GM12875 (cell line): ENCODE measurements around the gene DLG5.

ENCODE experiments used
- H3K4me3 ChIP-seq: one replicate; pipeline ENCODE4 v1.5.1; 2011; ENCODE audit warnings: low read depth, low read length, control low read depth
- CTCF ChIP-seq: IDR thresholded peaks from 2 replicates; pipeline ENCODE4 v1.5.1; 2011; ENCODE audit warnings: low read depth, mild to moderate bottlenecking, control low read depth, inconsistent platforms, low read length, moderate library complexity, borderline replicate concordance; ENCODE audit not compliant: insufficient read depth

Gene DLG5

DNA sequence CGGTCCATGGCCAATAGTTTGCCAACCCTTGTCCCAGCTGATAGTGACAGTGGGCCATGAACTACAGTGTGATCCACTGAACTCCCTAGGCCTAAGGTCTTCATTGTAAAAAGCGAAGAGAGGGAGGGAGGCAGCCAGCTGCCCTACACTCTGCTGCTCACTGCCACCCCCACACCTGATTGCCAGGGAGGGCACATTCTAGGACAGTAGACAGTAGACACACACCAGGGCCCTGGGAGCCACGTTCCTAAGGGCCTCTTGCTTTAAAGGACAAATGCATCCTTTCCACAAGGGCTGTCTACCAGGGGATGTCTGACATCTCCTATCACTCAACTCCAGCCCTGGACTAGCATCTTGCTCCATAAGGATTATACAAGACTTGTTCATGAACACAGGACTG lies 122.2 kb downstream of the DLG5 start:
- H3K4me3 ChIP-seq = no peak overlapping the region
- no peak for TF ChIP-seq CTCF

DNA sequence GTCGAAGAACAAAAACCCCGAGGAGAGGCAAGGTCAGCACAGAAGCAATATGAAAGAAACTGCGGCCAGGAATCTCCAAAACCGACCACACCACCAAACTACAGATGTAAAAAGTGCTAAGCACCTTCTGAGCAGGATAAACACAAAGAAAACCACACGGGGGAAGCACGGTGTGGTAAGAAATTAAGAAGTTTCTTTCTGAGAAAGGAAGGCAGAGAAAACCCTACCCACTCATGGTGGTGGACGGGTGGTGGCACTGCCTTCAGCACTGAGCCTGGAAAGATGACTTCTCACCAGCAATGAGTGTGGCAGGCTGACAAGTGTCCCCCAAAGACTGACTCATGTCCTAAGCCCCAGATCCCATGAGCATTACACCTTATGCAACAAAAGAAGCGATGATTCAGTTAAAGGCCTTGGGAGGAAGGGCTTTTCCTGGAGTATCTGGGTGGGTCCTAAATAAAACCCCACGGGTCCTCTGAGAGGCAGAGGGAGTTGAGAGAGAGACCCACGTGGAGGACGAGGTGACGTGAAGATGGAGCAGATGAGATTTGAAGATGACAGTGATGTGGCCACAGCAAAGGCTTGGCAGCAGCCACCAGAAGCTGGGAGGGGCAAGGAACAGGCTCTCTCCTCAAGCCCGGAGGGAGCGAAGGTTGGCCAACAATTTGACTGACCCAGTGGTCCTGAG lies 124.9 kb downstream of the DLG5 start:
- H3K4me3 ChIP-seq = no peak overlapping the region
- TF ChIP-seq CTCF = no peak

DNA sequence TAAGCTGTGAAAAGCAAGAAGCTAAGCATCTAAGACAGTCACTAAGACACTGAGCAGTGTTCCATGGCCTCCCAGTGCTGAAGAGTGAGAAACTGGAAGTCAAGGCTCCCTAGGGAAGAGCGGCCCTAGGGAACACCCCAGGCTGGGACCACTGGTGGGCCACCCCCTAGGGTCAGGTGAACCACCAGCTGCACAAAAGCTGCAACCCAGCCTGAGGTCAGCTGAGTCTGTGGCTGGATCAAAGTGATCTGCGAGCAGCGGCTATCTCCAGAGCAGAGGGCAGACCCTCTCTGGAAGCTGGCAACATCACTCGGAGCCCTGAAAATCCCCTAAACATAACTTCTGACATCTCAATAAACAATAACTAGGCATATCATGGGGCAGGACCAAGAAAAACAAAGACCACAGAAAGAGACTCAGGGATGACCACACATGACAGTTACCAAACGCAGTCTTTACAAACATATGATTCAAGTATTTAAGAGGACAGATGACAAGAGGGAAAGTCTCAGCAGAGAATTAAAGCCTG lies 125.8 kb downstream of the DLG5 start:
- no peak overlapping the region for H3K4me3 ChIP-seq
- TF ChIP-seq CTCF = no peak

DNA sequence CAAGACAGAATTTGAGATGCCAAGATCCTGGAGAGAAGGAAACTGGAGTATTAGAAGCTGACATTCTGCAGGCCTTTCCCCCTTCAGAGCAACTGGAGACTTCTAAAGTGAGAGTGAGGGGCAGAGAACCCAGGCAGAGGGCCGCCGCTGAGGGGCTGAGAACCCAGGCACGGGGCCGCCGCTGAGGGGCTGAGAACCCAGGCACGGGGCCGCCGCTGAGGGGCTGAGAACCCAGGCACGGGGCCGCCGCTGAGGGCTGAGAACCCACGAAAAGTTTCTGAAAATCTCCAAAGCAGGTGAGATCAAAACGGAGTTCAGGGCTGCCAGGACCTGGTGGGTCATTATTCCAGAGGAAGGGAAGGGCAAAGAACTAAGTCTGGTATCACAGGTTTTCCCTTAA lies 126.2 kb downstream of the DLG5 start:
- TF ChIP-seq CTCF = no peak
- H3K4me3 ChIP-seq = no peak overlapping the region

DNA sequence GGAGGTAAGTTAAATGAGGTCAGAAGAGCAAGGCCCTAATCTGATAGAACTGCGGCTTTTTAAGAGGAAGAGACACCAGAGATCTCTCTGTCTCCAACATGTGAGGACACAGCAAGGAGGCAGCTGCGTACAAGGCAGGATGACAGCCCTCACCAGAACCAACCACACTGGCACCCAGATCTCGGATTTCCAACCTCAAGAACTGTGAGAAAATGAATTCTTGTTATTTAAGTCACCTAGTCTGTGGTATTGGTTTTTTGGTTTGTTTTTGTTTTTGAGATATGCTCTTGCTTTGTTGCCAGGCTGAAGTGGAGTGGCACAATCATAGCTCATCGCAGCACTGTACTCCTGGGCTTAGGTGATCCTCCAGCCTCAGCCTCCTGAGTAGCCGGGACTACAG lies 127.2 kb downstream of the DLG5 start:
- no peak overlapping the region for H3K4me3 ChIP-seq
- no peak for TF ChIP-seq CTCF

- H3K4me3 ChIP-seq = no peak overlapping the region
- TF ChIP-seq CTCF = no peak
Observed at GRCh38 chr10:77798940-77799339, 127.6 kb downstream of the DLG5 start.

DNA sequence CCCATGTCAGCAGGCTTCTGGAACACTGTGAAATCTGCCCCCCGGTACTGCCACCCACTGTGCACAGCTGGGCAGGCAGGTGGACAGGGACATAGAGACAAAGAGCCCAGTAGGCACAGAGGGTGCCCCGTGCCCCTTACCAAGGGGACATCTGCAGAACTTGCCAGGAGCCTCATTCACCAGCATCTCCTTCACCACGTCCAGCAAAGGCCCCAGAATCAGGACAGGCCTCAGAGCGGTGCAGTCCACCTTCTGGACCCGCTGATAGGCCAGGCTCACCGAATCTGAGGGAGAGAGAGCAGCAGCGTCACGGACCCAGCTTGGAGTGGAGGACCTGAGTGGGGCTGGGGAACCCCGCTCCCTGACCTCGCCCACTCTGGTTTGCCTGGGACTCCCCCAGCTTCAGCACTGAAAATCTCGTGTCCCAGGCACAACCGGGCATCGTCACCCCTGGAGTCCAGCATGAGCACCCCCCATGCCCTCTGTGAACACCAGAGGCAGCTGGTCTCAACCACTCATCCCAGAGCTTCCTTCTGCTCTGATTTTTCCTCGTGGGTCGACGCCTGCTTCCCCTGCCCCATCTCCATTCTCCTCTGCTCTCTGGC lies 130.1 kb downstream of the DLG5 start:
- TF ChIP-seq CTCF = no peak

More for the DNA sequence above, 130.1 kb downstream of the DLG5 start:
- no peak overlapping the region for H3K4me3 ChIP-seq
